A549 (cell line): ENCODE measurements around the gene RRP12.

Experiments
- BHLHE40 ChIP-seq: IDR thresholded peaks from 2 replicates; pipeline ENCODE4 v1.6.1; 2012; ENCODE audit warnings: low read depth, low read length, inconsistent platforms
- CTCF ChIP-seq: fragments of >200 bp; sonication (Bioruptor Twin); formaldehyde crosslinking; IDR thresholded peaks from 3 replicates; pipeline ENCODE4 v1.5.1; 2016
- EP300 ChIP-seq, 2 experiments: fragments of >200 bp; sonication (Bioruptor Twin); formaldehyde crosslinking; IDR thresholded peaks; 2 replicates in 1 of 2; 3 replicates in 1 of 2; pipeline ENCODE4 v1.6.1; 2016 to 2017
- MAFK ChIP-seq: fragments of 450-650 bp; IDR thresholded peaks from 2 replicates; pipeline ENCODE4 v1.6.1; 2014; ENCODE audit not compliant: partially characterized antibody
- MAX ChIP-seq: IDR thresholded peaks from 2 replicates; pipeline ENCODE4 v1.6.1; 2012
- POLR2A ChIP-seq: IDR thresholded peaks from 2 replicates; pipeline ENCODE4 v1.6.1; 2012; ENCODE audit warnings: mild to moderate bottlenecking, low read length
- RAD21 ChIP-seq, 2 experiments: fragments of >200 bp in 1 of 2; sonication (Bioruptor Twin) in 1 of 2; formaldehyde crosslinking in 1 of 2; IDR thresholded peaks in 1 of 2; conservative IDR thresholded peaks in 1 of 2; 2 replicates in 1 of 2; 3 replicates in 1 of 2; pipeline ENCODE4 v1.6.1; 2012 to 2018; ENCODE audit warnings: inconsistent platforms in 1 of 2
- SMC3 ChIP-seq: fragments of >200 bp; sonication (Bioruptor Twin); formaldehyde crosslinking; IDR thresholded peaks from 3 replicates; pipeline ENCODE4 v1.6.1; 2018; ENCODE audit warnings: inconsistent platforms
- TF ChIP-seq, protein P1 (sequence below): IDR thresholded peaks from 2 replicates; pipeline ENCODE4 v1.6.1; 2012
- TF ChIP-seq, protein P2 (sequence below): fragments of >200 bp; sonication (Bioruptor Twin); formaldehyde crosslinking; IDR thresholded peaks from 3 replicates; pipeline ENCODE4 v1.6.1; 2016

GRCh38 chr10:97358781-97359180, 42.4 kb downstream of the RRP12 start:
- TF ChIP-seq CTCF (no peak), MAX (no peak), RAD21 (conservative IDR thresholded peaks at IDR 0.05 in 1 of 2, IDR thresholded peaks at IDR 0.05 in 1 of 2) (no peak), SMC3 (no peak), POLR2A (no peak), EP300 (IDR thresholded peaks at IDR 0.05) (no peak), MAFK (no peak), BHLHE40 (no peak)
- TF ChIP-seq, protein P1, sequence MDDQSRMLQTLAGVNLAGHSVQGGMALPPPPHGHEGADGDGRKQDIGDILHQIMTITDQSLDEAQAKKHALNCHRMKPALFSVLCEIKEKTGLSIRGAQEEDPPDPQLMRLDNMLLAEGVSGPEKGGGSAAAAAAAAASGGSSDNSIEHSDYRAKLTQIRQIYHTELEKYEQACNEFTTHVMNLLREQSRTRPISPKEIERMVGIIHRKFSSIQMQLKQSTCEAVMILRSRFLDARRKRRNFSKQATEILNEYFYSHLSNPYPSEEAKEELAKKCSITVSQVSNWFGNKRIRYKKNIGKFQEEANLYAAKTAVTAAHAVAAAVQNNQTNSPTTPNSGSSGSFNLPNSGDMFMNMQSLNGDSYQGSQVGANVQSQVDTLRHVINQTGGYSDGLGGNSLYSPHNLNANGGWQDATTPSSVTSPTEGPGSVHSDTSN: no peak
- TF ChIP-seq, protein P2, sequence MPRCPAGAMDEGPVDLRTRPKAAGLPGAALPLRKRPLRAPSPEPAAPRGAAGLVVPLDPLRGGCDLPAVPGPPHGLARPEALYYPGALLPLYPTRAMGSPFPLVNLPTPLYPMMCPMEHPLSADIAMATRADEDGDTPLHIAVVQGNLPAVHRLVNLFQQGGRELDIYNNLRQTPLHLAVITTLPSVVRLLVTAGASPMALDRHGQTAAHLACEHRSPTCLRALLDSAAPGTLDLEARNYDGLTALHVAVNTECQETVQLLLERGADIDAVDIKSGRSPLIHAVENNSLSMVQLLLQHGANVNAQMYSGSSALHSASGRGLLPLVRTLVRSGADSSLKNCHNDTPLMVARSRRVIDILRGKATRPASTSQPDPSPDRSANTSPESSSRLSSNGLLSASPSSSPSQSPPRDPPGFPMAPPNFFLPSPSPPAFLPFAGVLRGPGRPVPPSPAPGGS: no peak
